Chondrocyte (in vitro differentiated cells): ENCODE measurements around the gene DLEC1. TPM values are rescaled to one million over a fixed set of nuclear protein-coding genes. Genes with fewer than 3 reads are reported as not detected.
A peak's percentile ranks its signal among the peaks of the same experiment; 100 is the strongest.

Source experiments
- DNase-seq: peaks from one replicate; pipeline ENCODE4 v3.0.0; 2021; ENCODE audit warnings: mixed read lengths, low spot score
- H3K27ac Mint-ChIP-seq: one replicate; pipeline ENCODE4 v1.8.0; 2021; ENCODE audit warnings: mild to moderate bottlenecking, moderate library complexity, mixed read lengths; ENCODE audit not compliant: unreplicated experiment
- H3K27me3 Mint-ChIP-seq: 2 replicates; pipeline ENCODE4 v1.8.0; 2021; ENCODE audit warnings: low read depth, mixed read lengths
- H3K36me3 Mint-ChIP-seq: 2 replicates; pipeline ENCODE4 v1.8.0; 2021; ENCODE audit warnings: low read depth, mixed read lengths
- H3K4me1 Mint-ChIP-seq: 2 replicates; pipeline ENCODE4 v1.8.0; 2021; ENCODE audit warnings: low read depth, mild to moderate bottlenecking, mixed read lengths
- H3K4me3 Mint-ChIP-seq: one replicate; pipeline ENCODE4 v1.8.0; 2021; ENCODE audit warnings: mild to moderate bottlenecking, moderate library complexity, mixed read lengths; ENCODE audit not compliant: unreplicated experiment
- H3K9me3 Mint-ChIP-seq: 2 replicates; pipeline ENCODE4 v1.8.0; 2021; ENCODE audit warnings: low read depth, mixed read lengths
- total RNA-seq: library from RNA; stranded (reverse); gene quantifications from 3 replicates; pipeline ENCODE4 v1.2.1, GENCODE V29; 2021
- TF ChIP-seq, protein P1 (sequence below): fragments of 200-600 bp; sonication (generic); IDR thresholded peaks from 2 replicates; pipeline ENCODE4 v1.5.0; 2021; ENCODE audit warnings: antibody characterized with exemption, mild to moderate bottlenecking, moderate library complexity

Gene DLEC1
- total RNA-seq, 1 donor from 2014 or later = 0.17 TPM

DNA sequence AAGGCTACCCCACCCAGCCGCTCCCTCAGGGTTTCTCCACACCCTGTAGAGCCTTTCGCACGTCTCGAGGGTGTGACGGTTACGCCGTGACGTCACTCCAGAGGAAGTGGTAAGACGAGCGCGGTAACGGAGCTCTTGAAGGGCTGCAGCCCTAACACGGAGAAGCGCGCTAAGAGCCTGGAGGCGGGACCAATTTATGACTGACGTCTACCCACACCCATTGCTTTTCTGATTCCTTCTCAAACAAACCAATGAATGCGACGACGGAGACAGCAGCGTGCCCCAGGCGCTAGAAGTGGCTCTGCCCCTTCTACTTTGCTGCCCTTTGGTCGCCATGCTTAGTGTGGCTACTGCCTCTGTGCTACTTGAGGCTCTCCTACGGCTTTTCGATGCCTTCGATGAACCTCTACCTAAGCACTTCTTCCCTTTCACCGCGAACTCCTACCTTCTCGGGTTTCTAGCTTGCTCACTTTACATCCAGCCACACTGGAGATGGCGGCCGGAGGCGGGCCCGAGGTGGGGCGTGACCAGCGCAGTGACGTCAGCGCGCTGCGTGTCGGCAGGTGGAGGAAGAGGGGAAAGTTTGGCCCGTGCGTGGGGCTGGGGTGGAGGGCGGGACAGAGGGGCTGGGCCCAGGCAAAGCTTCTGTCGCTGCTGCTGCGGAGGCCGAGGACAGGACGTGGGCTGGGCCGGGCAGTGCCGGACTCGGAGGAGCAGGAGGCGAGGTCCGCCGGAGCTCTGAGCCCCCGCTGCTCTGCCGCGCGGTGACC is 126.1 kb downstream of the DLEC1 start, which contains the start of gene OXSR1:
OXSR1 (plus strand) TSS at position 586 of the 770 bp plus-strand sequence. CDS start 340 bp downstream, outside the sequence.
- Mint-ChIP-seq H3K27me3 (no peaks in the 10 kb centered on the region), H3K9me3 (no peaks in the 10 kb centered on the region), H3K4me1 (peaks cover 42% of the 10 kb centered on the region), H3K27ac (peak within 1 kb of the TSS; percentile 99), H3K36me3 (no peaks in the 10 kb centered on the region), H3K4me3 (peak within 1 kb of the TSS; percentile 99)
- DNase-seq = peak; percentile 98
- TF ChIP-seq, protein P1, sequence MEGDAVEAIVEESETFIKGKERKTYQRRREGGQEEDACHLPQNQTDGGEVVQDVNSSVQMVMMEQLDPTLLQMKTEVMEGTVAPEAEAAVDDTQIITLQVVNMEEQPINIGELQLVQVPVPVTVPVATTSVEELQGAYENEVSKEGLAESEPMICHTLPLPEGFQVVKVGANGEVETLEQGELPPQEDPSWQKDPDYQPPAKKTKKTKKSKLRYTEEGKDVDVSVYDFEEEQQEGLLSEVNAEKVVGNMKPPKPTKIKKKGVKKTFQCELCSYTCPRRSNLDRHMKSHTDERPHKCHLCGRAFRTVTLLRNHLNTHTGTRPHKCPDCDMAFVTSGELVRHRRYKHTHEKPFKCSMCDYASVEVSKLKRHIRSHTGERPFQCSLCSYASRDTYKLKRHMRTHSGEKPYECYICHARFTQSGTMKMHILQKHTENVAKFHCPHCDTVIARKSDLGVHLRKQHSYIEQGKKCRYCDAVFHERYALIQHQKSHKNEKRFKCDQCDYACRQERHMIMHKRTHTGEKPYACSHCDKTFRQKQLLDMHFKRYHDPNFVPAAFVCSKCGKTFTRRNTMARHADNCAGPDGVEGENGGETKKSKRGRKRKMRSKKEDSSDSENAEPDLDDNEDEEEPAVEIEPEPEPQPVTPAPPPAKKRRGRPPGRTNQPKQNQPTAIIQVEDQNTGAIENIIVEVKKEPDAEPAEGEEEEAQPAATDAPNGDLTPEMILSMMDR = no peak

DNA sequence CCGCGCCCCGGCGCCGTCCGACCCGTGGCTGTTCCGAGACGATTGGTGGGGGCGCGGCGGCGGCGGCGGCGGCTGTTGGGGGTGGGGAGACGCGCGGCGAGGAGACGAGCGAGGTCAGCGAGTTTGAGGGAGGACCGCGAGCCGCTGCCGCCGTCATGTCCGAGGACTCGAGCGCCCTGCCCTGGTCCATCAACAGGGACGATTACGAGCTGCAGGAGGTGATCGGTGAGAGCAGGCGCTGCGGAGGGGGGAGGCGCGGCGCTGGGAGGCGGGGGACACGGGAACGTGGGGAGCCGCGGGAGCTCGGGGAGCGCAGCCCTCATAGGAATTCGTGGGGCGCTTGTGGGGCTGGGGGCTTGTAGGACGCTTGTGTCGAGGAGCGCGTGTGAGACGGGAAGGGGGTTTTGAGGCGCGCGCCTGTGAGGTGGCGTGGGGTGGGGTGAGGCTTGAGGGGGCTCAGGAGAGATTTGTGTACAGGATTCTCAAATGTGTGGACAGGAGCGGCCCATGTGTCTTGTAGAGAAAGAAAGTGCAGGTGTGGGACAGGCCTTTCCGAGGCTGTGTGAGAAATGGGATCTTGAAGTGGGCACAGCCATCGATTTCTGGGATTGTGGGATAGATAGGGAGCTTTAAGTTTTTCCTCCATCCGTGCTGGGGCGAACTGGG is 126.8 kb downstream of the DLEC1 start:
- Mint-ChIP-seq H3K9me3 (no peaks in the 10 kb centered on the region), H3K27me3 (no peaks in the 10 kb centered on the region), H3K36me3 (no peaks in the 10 kb centered on the region), H3K27ac (peak overlapping the region; percentile 99), H3K4me3 (peak overlapping the region; percentile 99), H3K4me1 (peaks cover 49% of the 10 kb centered on the region)
- TF ChIP-seq, protein P1 = no peak
- peak; percentile 90 for DNase-seq

DNA sequence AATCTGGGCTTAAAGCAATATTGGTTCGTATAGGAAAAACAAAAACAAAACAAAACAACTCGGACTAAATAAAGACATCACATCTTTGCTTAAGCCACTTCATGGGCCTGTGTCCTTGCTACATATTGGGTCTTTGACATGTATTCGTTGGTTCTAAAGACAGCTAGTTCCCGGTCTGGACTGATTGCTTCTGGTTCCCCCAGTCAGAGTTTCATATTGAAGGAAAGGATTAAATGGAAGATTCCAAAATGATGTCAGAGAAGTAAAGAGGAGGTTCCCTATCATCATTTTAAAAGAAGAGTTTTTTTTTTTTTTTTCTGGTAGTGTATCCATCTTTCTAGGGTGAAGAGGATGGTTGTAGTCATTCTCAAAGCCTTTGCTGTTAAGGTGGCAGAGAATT is 128.6 kb downstream of the DLEC1 start:
- TF ChIP-seq, protein P1 = no peak
- H3K4me1 Mint-ChIP-seq = peaks cover 65% of the 10 kb centered on the region
- H3K9me3 Mint-ChIP-seq = no peaks in the 10 kb centered on the region
- no peaks in the 10 kb centered on the region for H3K36me3 Mint-ChIP-seq
- no peaks in the 10 kb centered on the region for H3K27me3 Mint-ChIP-seq
- peak overlapping the region; percentile 95 for H3K27ac Mint-ChIP-seq
- no peak for DNase-seq
- H3K4me3 Mint-ChIP-seq = peak overlapping the region; percentile 99

DNA sequence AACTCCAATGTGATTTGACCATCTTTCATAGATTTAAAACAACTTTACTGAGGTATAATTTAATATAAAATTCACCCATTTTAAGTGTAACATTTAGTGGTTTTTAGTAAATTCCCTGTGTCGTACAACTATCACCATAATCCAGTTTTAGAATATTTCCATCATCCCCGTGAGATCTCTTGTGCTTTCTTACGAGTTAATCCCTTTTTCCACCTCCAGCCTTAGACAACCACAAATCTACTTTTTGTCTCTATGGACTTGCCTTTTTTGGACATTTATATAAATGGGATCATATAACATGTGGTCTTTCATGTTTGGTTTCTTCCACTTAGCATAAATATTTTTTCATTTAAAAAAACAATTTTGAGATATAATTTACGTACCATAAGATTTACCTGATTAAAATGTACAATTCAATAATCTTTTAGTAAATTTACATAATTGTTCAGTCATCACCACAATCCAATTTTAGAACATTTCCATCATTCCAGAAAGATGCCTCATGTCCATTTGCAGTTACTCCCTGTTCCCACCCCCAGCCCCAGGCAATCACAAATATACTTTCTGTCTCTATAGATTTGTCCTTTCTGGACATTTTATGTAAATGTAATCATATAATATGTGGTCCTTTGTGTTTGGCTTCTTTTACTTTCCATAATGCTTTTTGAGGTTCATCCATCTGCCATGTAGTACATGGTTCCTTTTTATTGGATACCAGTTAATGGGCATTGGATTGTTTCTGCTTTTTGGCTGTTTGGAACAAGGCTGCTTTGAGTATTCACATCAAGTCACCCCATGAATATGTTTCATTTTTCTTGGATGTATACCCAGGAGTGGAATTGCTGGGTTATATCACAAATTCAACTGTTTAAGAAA is 129.4 kb downstream of the DLEC1 start:
- Mint-ChIP-seq H3K27ac (peak overlapping the region; percentile 95), H3K4me3 (peak overlapping the region; percentile 99), H3K27me3 (no peaks in the 10 kb centered on the region)

More for the DNA sequence above, 129.4 kb downstream of the DLEC1 start:
- H3K36me3 Mint-ChIP-seq = no peaks in the 10 kb centered on the region
- H3K9me3 Mint-ChIP-seq = no peaks in the 10 kb centered on the region
- TF ChIP-seq, protein P1 = no peak
- DNase-seq = no peak
- peaks cover 69% of the 10 kb centered on the region for H3K4me1 Mint-ChIP-seq
